ENCODE data around the gene WDR48. TPM values are rescaled to one million over a fixed set of nuclear protein-coding genes. Genes with fewer than 3 reads are reported as not detected.

The WDR48 gene
- total RNA-seq, 1 experiment from 2014 or later = 19.3 TPM

- no TSS peak for BruUV-seq (replicated peaks)
- CTCF ChIA-PET = interaction anchor here (0.5 kb wide), 1 partner anchor 948 kb away, joined by 3 read pairs; no protein-coding TSS in a partner anchor
- H3K4me1 ChIP-seq (ENCODE audit: insufficient read depth, low read length, poor library complexity, severe bottlenecking) = no peaks in the 10 kb centered on the region
- no peaks in the 10 kb centered on the region for H3K36me3 ChIP-seq (ENCODE audit: insufficient read depth, low read length, poor library complexity, severe bottlenecking)
- no peak overlapping the region for H3K4me3 ChIP-seq (ENCODE audit: low read depth, low read length, poor library complexity, severe bottlenecking)
- no peaks in the 10 kb centered on the region for H3K27me3 ChIP-seq (replicated peaks; ENCODE audit: insufficient read depth, low read depth, low read length, poor library complexity)
- intact Hi-C loops (cut with micrococcal nuclease; ENCODE audit: unreplicated experiment) = no loop called here
- POLR2A ChIA-PET (ENCODE audit: low non-redundant PET) = interaction anchor here (0.5 to 0.6 kb wide), 2 partner anchors 15 to 155 kb away, joined by 4 to 6 read pairs; no protein-coding TSS in a partner anchor
- DNase-seq (ENCODE audit: low spot score) = no peak
- H3K9me3 ChIP-seq (ENCODE audit: low read depth, low read length, poor library complexity, severe bottlenecking) = no peaks in the 10 kb centered on the region
- TF ChIP-seq EZH2 (IDR thresholded peaks at IDR 0.05; ENCODE audit: borderline replicate concordance, low read depth, low read length, poor library complexity, severe bottlenecking) = no peak
- no peak for TF ChIP-seq CTCF (conservative IDR thresholded peaks at IDR 0.05; ENCODE audit: low read depth, low read length)
- H3K27ac ChIP-seq (ENCODE audit: low read depth, low read length, poor library complexity, severe bottlenecking) = no peak overlapping the region
These were observed 82.0 kb downstream of the WDR48 start for GRCh38 chr3:39133822-39134221.

- ChIA-PET CTCF (no interaction called here), POLR2A (ENCODE audit: low non-redundant PET) (no interaction called here)
These were observed 82.5 kb downstream of the WDR48 start for GRCh38 chr3:39134305-39134704.

GRCh38 chr3:39135170-39135805, 83.5 kb downstream of the WDR48 start:
- ChIA-PET POLR2A (ENCODE audit: low non-redundant PET) (no interaction called here), CTCF (no interaction called here)
- TF ChIP-seq CTCF (conservative IDR thresholded peaks at IDR 0.05; ENCODE audit: low read depth, low read length) (no peak), EZH2 (IDR thresholded peaks at IDR 0.05; ENCODE audit: borderline replicate concordance, low read depth, low read length, poor library complexity, severe bottlenecking) (no peak)
- H3K27ac ChIP-seq (ENCODE audit: low read depth, low read length, poor library complexity, severe bottlenecking) = no peak overlapping the region
- H3K9me3 ChIP-seq (ENCODE audit: low read depth, low read length, poor library complexity, severe bottlenecking) = no peaks in the 10 kb centered on the region
- no peak overlapping the region for H3K4me3 ChIP-seq (ENCODE audit: low read depth, low read length, poor library complexity, severe bottlenecking)
- H3K36me3 ChIP-seq (ENCODE audit: insufficient read depth, low read length, poor library complexity, severe bottlenecking) = no peaks in the 10 kb centered on the region
- no peak for DNase-seq (ENCODE audit: low spot score)
- no peaks in the 10 kb centered on the region for H3K4me1 ChIP-seq (ENCODE audit: insufficient read depth, low read length, poor library complexity, severe bottlenecking)
- intact Hi-C loops (cut with micrococcal nuclease; ENCODE audit: unreplicated experiment) = no loop called here
- BruUV-seq (replicated peaks) = no TSS peak
- no peaks in the 10 kb centered on the region for H3K27me3 ChIP-seq (replicated peaks; ENCODE audit: insufficient read depth, low read depth, low read length, poor library complexity)

More at GRCh38 chr3:39134305-39134704, 82.5 kb downstream of the WDR48 start:
- intact Hi-C loops (cut with micrococcal nuclease; ENCODE audit: unreplicated experiment) = no loop called here
- H3K4me1 ChIP-seq (ENCODE audit: insufficient read depth, low read length, poor library complexity, severe bottlenecking) = no peaks in the 10 kb centered on the region
- no peaks in the 10 kb centered on the region for H3K27me3 ChIP-seq (replicated peaks; ENCODE audit: insufficient read depth, low read depth, low read length, poor library complexity)
- H3K36me3 ChIP-seq (ENCODE audit: insufficient read depth, low read length, poor library complexity, severe bottlenecking) = no peaks in the 10 kb centered on the region
- no peaks in the 10 kb centered on the region for H3K9me3 ChIP-seq (ENCODE audit: low read depth, low read length, poor library complexity, severe bottlenecking)
- H3K4me3 ChIP-seq (ENCODE audit: low read depth, low read length, poor library complexity, severe bottlenecking) = no peak overlapping the region
- BruUV-seq (replicated peaks) = no TSS peak
- TF ChIP-seq CTCF (conservative IDR thresholded peaks at IDR 0.05; ENCODE audit: low read depth, low read length) (no peak), EZH2 (IDR thresholded peaks at IDR 0.05; ENCODE audit: borderline replicate concordance, low read depth, low read length, poor library complexity, severe bottlenecking) (no peak)
- DNase-seq (ENCODE audit: low spot score) = no peak
- no peak overlapping the region for H3K27ac ChIP-seq (ENCODE audit: low read depth, low read length, poor library complexity, severe bottlenecking)
